Measurements from ENCODE around the gene APLF. TPM values are rescaled to one million over a fixed set of nuclear protein-coding genes. Genes with fewer than 3 reads are reported as not detected.

The APLF gene
- total and polyA plus RNA-seq, 2 of the 8 experiments (the other 6 are each of a cell fraction or from before 2014, with no cell fraction given) = 4.4 to 7.3 TPM

- Histone ChIP-seq H2BK20ac (ENCODE audit: low read length) (no peak overlapping the region), H4K91ac (replicated peaks; ENCODE audit: insufficient read length, low read length) (no peak overlapping the region), H3K27me3 (replicated peaks in 1 of 4; ENCODE audit: control insufficient read depth in 3 of 4, extremely low read depth in 1 of 4, insufficient read depth in 3 of 4, low read length in 3 of 4) (no peaks in the 10 kb centered on the region), H4K8ac (ENCODE audit: extremely low read depth, insufficient read depth, low read length) (no peak overlapping the region), H3K4me2 (ENCODE audit: insufficient read depth in 1 of 2, low read depth in 2 of 2, low read length in 2 of 2) (no peak overlapping the region), H2BK5ac (ENCODE audit: low read depth, low read length) (no peak overlapping the region), H2AK5ac (ENCODE audit: low read depth, low read length) (no peak overlapping the region), H3K14ac (ENCODE audit: insufficient read length) (no peak overlapping the region), H3K4ac (replicated peaks; ENCODE audit: insufficient read length, low read depth, low read length) (no peak overlapping the region), H2BK120ac (replicated peaks; ENCODE audit: low read depth, low read length) (no peak overlapping the region), H2BK15ac (ENCODE audit: low read length) (no peak overlapping the region), H3K36me3 (ENCODE audit: control insufficient read depth in 2 of 4, insufficient read depth in 4 of 4, low read length in 3 of 4) (no peaks in the 10 kb centered on the region), H3K18ac (ENCODE audit: extremely low read depth, low read length) (no peak overlapping the region), H3K9me3 (ENCODE audit: insufficient read depth in 2 of 2, low read depth in 1 of 2, low read length in 1 of 2) (no peaks in the 10 kb centered on the region), H3K23me2 (ENCODE audit: low read depth, low read length) (no peaks in the 10 kb centered on the region), H3K23ac (ENCODE audit: insufficient read length) (no peak overlapping the region), H3K9ac (replicated peaks in 1 of 4; ENCODE audit: extremely low read depth in 1 of 4, low read depth in 3 of 4, low read length in 3 of 4) (no peak overlapping the region), H3K27ac (ENCODE audit: low read depth, low read length) (no peak overlapping the region), H3K4me3 (ENCODE audit: extremely low read depth in 1 of 4, insufficient read depth in 2 of 4, low read depth in 3 of 4, low read length in 4 of 4) (no peak overlapping the region), H4K5ac (ENCODE audit: insufficient read length, low read depth, low read length) (no peak overlapping the region), H3K79me1 (ENCODE audit: low read depth, low read length) (no peaks in the 10 kb centered on the region), H2AFZ (ENCODE audit: low read length) (no peak overlapping the region), H4K20me1 (replicated peaks in 1 of 2; ENCODE audit: control insufficient read depth in 1 of 2, insufficient read depth in 2 of 2, low read length in 2 of 2) (no peaks in the 10 kb centered on the region), H3K4me1 (replicated peaks in 1 of 4; ENCODE audit: control insufficient read depth in 3 of 4, insufficient read depth in 4 of 4, low read length in 3 of 4) (no peaks in the 10 kb centered on the region), H2BK12ac (ENCODE audit: low read depth, low read length) (no peak overlapping the region), H3K56ac (replicated peaks; ENCODE audit: insufficient read length, low read depth, low read length) (no peak overlapping the region), H3K79me2 (ENCODE audit: control insufficient read depth in 1 of 2, insufficient read depth in 2 of 2, low read length in 2 of 2) (no peaks in the 10 kb centered on the region)
- ChIA-PET CTCF (ENCODE audit: partially characterized antibody) (interaction anchor here (0.8 kb wide), 1 partner anchor 9 kb away, joined by 3 read pairs; no protein-coding TSS in a partner anchor), POLR2A (ENCODE audit: partially characterized antibody) (no interaction called here)
- no peak for DNase-seq (ENCODE audit: low read depth in 1 of 2, low spot score in 2 of 2)
- WGBS, 2 experiments (ENCODE audit: extremely low coverage in 1 of 2, insufficient coverage in 1 of 2, insufficient read length in 1 of 2, insufficient replicate concordance in 2 of 2, low coverage in 1 of 2, low lambda C conversion rate in 2 of 2, missing lambda C conversion rate in 1 of 2) = 93% methylated on average over 2 of the region's 2 CpGs; no CpG with 5 or more reads in 1 of the 2 experiments
- FAIRE-seq = no peak
- TF ChIP-seq TAF7 (optimal IDR thresholded peaks at IDR 0.05; ENCODE audit: borderline replicate concordance, low read depth, low read length) (no peak), JUN (IDR thresholded peaks at IDR 0.05; ENCODE audit: low read depth, low read length) (no peak)
Observed at GRCh38 chr2:68544811-68545210, 77.4 kb downstream of the APLF start.
